Liver (tissue), 3 donors: Measurements from ENCODE around the gene TMEM260.

Experiments used
- CTCF ChIP-seq: fragments of 150-350 bp; IDR thresholded peaks from 2 replicates; pipeline ENCODE4 v1.5.1; 2017; ENCODE audit warnings: improper control_type of control experiment, low read depth, low read length; ENCODE audit not compliant: missing input control
- JUND ChIP-seq, 2 donors: IDR thresholded peaks; 2 replicates each; pipeline ENCODE4 v1.6.1; 2016; ENCODE audit warnings: antibody characterized with exemption in 2 of 2
- NR2F2 ChIP-seq: IDR thresholded peaks from 2 replicates; pipeline ENCODE4 v1.6.1; 2016; ENCODE audit warnings: antibody characterized with exemption
- RXRA ChIP-seq, 2 donors: IDR thresholded peaks; 2 replicates each; pipeline ENCODE4 v1.6.1; 2017 to 2018; ENCODE audit warnings: antibody characterized with exemption in 2 of 2, mild to moderate bottlenecking in 1 of 2
- SP1 ChIP-seq: IDR thresholded peaks from 2 replicates; pipeline ENCODE4 v1.6.1; 2018; ENCODE audit warnings: antibody characterized with exemption, mild to moderate bottlenecking
- ZBTB33 ChIP-seq: IDR thresholded peaks from 2 replicates; pipeline ENCODE4 v1.6.1; 2016; ENCODE audit warnings: antibody characterized with exemption
- TF ChIP-seq, protein P1 (sequence below): IDR thresholded peaks from 2 replicates; pipeline ENCODE4 v1.6.1; 2016; ENCODE audit warnings: antibody characterized with exemption, mild to moderate bottlenecking
- donor health status: healthy.
- donor health status: healthy.

- TF ChIP-seq CTCF (no peak), SP1 (no peak), RXRA (IDR thresholded peaks at IDR 0.05) (no peak), JUND (IDR thresholded peaks at IDR 0.05) (no peak), ZBTB33 (no peak), NR2F2 (no peak)
- TF ChIP-seq, protein P1, sequence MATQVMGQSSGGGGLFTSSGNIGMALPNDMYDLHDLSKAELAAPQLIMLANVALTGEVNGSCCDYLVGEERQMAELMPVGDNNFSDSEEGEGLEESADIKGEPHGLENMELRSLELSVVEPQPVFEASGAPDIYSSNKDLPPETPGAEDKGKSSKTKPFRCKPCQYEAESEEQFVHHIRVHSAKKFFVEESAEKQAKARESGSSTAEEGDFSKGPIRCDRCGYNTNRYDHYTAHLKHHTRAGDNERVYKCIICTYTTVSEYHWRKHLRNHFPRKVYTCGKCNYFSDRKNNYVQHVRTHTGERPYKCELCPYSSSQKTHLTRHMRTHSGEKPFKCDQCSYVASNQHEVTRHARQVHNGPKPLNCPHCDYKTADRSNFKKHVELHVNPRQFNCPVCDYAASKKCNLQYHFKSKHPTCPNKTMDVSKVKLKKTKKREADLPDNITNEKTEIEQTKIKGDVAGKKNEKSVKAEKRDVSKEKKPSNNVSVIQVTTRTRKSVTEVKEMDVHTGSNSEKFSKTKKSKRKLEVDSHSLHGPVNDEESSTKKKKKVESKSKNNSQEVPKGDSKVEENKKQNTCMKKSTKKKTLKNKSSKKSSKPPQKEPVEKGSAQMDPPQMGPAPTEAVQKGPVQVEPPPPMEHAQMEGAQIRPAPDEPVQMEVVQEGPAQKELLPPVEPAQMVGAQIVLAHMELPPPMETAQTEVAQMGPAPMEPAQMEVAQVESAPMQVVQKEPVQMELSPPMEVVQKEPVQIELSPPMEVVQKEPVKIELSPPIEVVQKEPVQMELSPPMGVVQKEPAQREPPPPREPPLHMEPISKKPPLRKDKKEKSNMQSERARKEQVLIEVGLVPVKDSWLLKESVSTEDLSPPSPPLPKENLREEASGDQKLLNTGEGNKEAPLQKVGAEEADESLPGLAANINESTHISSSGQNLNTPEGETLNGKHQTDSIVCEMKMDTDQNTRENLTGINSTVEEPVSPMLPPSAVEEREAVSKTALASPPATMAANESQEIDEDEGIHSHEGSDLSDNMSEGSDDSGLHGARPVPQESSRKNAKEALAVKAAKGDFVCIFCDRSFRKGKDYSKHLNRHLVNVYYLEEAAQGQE, result no peak
These were observed 13.3 kb downstream of the TMEM260 start for GRCh38 chr14:56592746-56593544.
